GM21737 (cell line): ENCODE measurements around the gene SH3RF3.

Experiments
- ATAC-seq: cut with Tn5 transposase; IDR thresholded peaks from one replicate; pipeline ENCODE4 v1.9.1; 2021; ENCODE audit warnings: mild to moderate bottlenecking, moderate library complexity; ENCODE audit not compliant: unreplicated experiment

SH3RF3 gene

GRCh38 chr2:109136542-109136941 is 7.5 kb downstream of the SH3RF3 start:
- no peak for ATAC-seq

GRCh38 chr2:109137616-109138015 is 8.6 kb downstream of the SH3RF3 start:
- ATAC-seq = no peak

- ATAC-seq = no peak
Measured at GRCh38 chr2:109138449-109138848, 9.4 kb downstream of the SH3RF3 start.

- ATAC-seq = no peak
Measured at GRCh38 chr2:109139002-109139401, 10.0 kb downstream of the SH3RF3 start.

GRCh38 chr2:109139865-109140396 is 10.9 kb downstream of the SH3RF3 start:
- ATAC-seq = no peak

- ATAC-seq = no peak
Measured at GRCh38 chr2:109141006-109141600, 12.1 kb downstream of the SH3RF3 start.

- no peak for ATAC-seq
Measured at GRCh38 chr2:109141727-109142283, 12.8 kb downstream of the SH3RF3 start.

- no peak for ATAC-seq
Measured at GRCh38 chr2:109142416-109143210, 13.6 kb downstream of the SH3RF3 start.

- ATAC-seq = peak; percentile 66
Measured at GRCh38 chr2:109143214-109144187, 14.5 kb downstream of the SH3RF3 start.

GRCh38 chr2:109144271-109144670 is 15.3 kb downstream of the SH3RF3 start:
- no peak for ATAC-seq

GRCh38 chr2:109144721-109145120 is 15.7 kb downstream of the SH3RF3 start:
- no peak for ATAC-seq

GRCh38 chr2:109145286-109145685 is 16.3 kb downstream of the SH3RF3 start:
- no peak for ATAC-seq

GRCh38 chr2:109147405-109147804 is 18.4 kb downstream of the SH3RF3 start:
- no peak for ATAC-seq

- ATAC-seq = no peak
Measured at GRCh38 chr2:109148117-109148746, 19.2 kb downstream of the SH3RF3 start.

- no peak for ATAC-seq
Measured at GRCh38 chr2:109148991-109149645, 20.1 kb downstream of the SH3RF3 start.

GRCh38 chr2:109150559-109150958 is 21.6 kb downstream of the SH3RF3 start:
- no peak for ATAC-seq

GRCh38 chr2:109151519-109151918 is 22.5 kb downstream of the SH3RF3 start:
- ATAC-seq = no peak

GRCh38 chr2:109153005-109153784 is 24.2 kb downstream of the SH3RF3 start:
- no peak for ATAC-seq

- no peak for ATAC-seq
Measured at GRCh38 chr2:109153807-109154206, 24.8 kb downstream of the SH3RF3 start.
